Measurements from ENCODE around the gene FNDC3B.

FNDC3B gene

GRCh38 chr3:172402892-172403643, 363.7 kb downstream of the FNDC3B start:
- Histone ChIP-seq H3K9me2 (ENCODE audit: low read depth, low read length) (no peaks in the 10 kb centered on the region), H3K9me3 (ENCODE audit: low read length) (no peaks in the 10 kb centered on the region), H3K27me3 (ENCODE audit: insufficient read depth, low read length) (no peaks in the 10 kb centered on the region), H2AFZ (ENCODE audit: low read length) (no peak overlapping the region), H3K4me2 (ENCODE audit: low read length) (no peak overlapping the region), H3F3A (ENCODE audit: insufficient read depth, low read length) (no peaks in the 10 kb centered on the region), H3K4me1 (ENCODE audit: insufficient read depth, low read length, severe bottlenecking) (no peaks in the 10 kb centered on the region), H3K9ac (ENCODE audit: low read length) (no peak overlapping the region), H3K36me3 (ENCODE audit: insufficient read depth, low read length) (no peaks in the 10 kb centered on the region), H4K20me1 (ENCODE audit: insufficient read depth, low read length) (no peaks in the 10 kb centered on the region), H3K4me3 (ENCODE audit: low read depth, low read length, poor library complexity, severe bottlenecking) (no peak overlapping the region), H3K79me2 (ENCODE audit: insufficient read depth, low read length) (no peaks in the 10 kb centered on the region), H3K27ac (ENCODE audit: low read depth, low read length, poor library complexity, severe bottlenecking) (no peak overlapping the region)
- TF ChIP-seq, protein P1, sequence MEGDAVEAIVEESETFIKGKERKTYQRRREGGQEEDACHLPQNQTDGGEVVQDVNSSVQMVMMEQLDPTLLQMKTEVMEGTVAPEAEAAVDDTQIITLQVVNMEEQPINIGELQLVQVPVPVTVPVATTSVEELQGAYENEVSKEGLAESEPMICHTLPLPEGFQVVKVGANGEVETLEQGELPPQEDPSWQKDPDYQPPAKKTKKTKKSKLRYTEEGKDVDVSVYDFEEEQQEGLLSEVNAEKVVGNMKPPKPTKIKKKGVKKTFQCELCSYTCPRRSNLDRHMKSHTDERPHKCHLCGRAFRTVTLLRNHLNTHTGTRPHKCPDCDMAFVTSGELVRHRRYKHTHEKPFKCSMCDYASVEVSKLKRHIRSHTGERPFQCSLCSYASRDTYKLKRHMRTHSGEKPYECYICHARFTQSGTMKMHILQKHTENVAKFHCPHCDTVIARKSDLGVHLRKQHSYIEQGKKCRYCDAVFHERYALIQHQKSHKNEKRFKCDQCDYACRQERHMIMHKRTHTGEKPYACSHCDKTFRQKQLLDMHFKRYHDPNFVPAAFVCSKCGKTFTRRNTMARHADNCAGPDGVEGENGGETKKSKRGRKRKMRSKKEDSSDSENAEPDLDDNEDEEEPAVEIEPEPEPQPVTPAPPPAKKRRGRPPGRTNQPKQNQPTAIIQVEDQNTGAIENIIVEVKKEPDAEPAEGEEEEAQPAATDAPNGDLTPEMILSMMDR (IDR thresholded peaks at IDR 0.05; ENCODE audit: low read length): no peak
- no peak for TF ChIP-seq EZH2 (IDR thresholded peaks at IDR 0.05; ENCODE audit: borderline replicate concordance, low read length)

DNA sequence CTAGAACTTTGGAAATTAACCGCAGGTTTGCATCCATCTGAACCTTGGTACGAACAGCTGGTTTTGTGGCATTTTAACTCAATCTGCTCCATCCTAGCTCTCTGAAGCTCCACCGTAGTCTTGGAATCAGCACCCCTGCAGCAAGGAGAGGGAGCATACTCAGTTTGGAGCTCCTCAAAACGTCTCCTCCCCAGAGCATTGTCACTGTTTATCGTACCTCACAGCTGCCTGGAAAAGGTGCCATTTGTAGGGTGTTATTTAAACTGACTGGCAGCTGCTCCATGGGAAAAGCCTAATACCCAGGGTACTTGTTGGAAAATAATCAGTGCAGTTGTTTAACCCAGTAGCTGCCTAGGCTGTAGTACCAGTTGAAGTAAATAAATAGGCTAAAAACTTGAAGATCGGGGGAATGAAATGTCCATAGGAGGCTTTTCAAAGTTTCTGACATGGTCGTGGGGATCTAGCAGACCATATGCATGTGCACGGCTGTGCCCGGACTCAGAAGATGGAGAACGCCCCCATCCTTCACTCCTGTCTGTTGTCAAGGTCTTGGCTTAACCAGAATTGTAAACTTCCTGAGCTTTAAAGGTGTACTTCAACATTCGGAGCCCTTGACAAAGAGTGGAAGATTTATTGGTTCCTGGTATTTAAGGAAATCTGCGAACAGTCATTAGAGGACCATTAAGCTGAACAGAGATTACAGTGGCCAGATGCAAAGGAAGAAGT, 365.0 kb downstream of the FNDC3B start:
- no peaks in the 10 kb centered on the region for H3K4me1 ChIP-seq (ENCODE audit: insufficient read depth, low read length, severe bottlenecking)
- H3K4me3 ChIP-seq (ENCODE audit: low read depth, low read length, poor library complexity, severe bottlenecking): no peak overlapping the region
- no peaks in the 10 kb centered on the region for H3K79me2 ChIP-seq (ENCODE audit: insufficient read depth, low read length)
- no peaks in the 10 kb centered on the region for H3K9me3 ChIP-seq (ENCODE audit: low read length)
- no peaks in the 10 kb centered on the region for H3K36me3 ChIP-seq (ENCODE audit: insufficient read depth, low read length)
- no peaks in the 10 kb centered on the region for H3K9me2 ChIP-seq (ENCODE audit: low read depth, low read length)
- no peak overlapping the region for H2AFZ ChIP-seq (ENCODE audit: low read length)
- no peak overlapping the region for H3K9ac ChIP-seq (ENCODE audit: low read length)
- H4K20me1 ChIP-seq (ENCODE audit: insufficient read depth, low read length): no peaks in the 10 kb centered on the region
- no peaks in the 10 kb centered on the region for H3K27me3 ChIP-seq (ENCODE audit: insufficient read depth, low read length)
- H3K4me2 ChIP-seq (ENCODE audit: low read length): no peak overlapping the region
- TF ChIP-seq, protein P1 (IDR thresholded peaks at IDR 0.05; ENCODE audit: low read length): no peak
- no peak for TF ChIP-seq EZH2 (IDR thresholded peaks at IDR 0.05; ENCODE audit: borderline replicate concordance, low read length)
- H3K27ac ChIP-seq (ENCODE audit: low read depth, low read length, poor library complexity, severe bottlenecking): no peak overlapping the region
- H3F3A ChIP-seq (ENCODE audit: insufficient read depth, low read length): no peaks in the 10 kb centered on the region

- no peaks in the 10 kb centered on the region for H3K36me3 ChIP-seq (ENCODE audit: insufficient read depth, low read length)
- no peaks in the 10 kb centered on the region for H3K79me2 ChIP-seq (ENCODE audit: insufficient read depth, low read length)
- no peak overlapping the region for H3K27ac ChIP-seq (ENCODE audit: low read depth, low read length, poor library complexity, severe bottlenecking)
- H3K4me2 ChIP-seq (ENCODE audit: low read length): no peak overlapping the region
- no peaks in the 10 kb centered on the region for H3K4me1 ChIP-seq (ENCODE audit: insufficient read depth, low read length, severe bottlenecking)
- H2AFZ ChIP-seq (ENCODE audit: low read length): no peak overlapping the region
- no peaks in the 10 kb centered on the region for H3K9me2 ChIP-seq (ENCODE audit: low read depth, low read length)
- H4K20me1 ChIP-seq (ENCODE audit: insufficient read depth, low read length): no peaks in the 10 kb centered on the region
- no peaks in the 10 kb centered on the region for H3K9me3 ChIP-seq (ENCODE audit: low read length)
- no peaks in the 10 kb centered on the region for H3F3A ChIP-seq (ENCODE audit: insufficient read depth, low read length)
- H3K9ac ChIP-seq (ENCODE audit: low read length): no peak overlapping the region
- no peak overlapping the region for H3K4me3 ChIP-seq (ENCODE audit: low read depth, low read length, poor library complexity, severe bottlenecking)
- TF ChIP-seq, protein P1 (IDR thresholded peaks at IDR 0.05; ENCODE audit: low read length): no peak
- TF ChIP-seq EZH2 (IDR thresholded peaks at IDR 0.05; ENCODE audit: borderline replicate concordance, low read length): no peak
- no peaks in the 10 kb centered on the region for H3K27me3 ChIP-seq (ENCODE audit: insufficient read depth, low read length)
Observed at GRCh38 chr3:172405914-172406313, 366.5 kb downstream of the FNDC3B start.

All from OCI-LY1 (cell line).